Right lobe of liver (tissue), 6 donors: Measurements from ENCODE around the gene YDJC. TPM values are rescaled to one million over a fixed set of nuclear protein-coding genes. Genes with fewer than 3 reads are reported as not detected.

Source experiments
- ATAC-seq, 4 donors: fragments of 200-7000 bp; cut with Tn5 transposase; one replicate each; pipeline ENCODE4 v1.9.1; 2020; ENCODE audit warnings: mild to moderate bottlenecking in 4 of 4, moderate library complexity in 4 of 4
- DNase-seq, 3 donors: peaks; one replicate each; pipeline ENCODE4 v3.0.0-alpha.2; 2020
- H3K27ac ChIP-seq, 3 donors: fragments of 200-600 bp; one replicate each; pipeline ENCODE4 v1.8.0; 2022
- H3K27me3 ChIP-seq, 2 donors: fragments of 200-600 bp; one replicate each; pipeline ENCODE4 v1.8.0; 2022
- H3K36me3 ChIP-seq, 4 donors: fragments of 200-600 bp; sonication (generic) in 1 of 4; one replicate each; pipeline versions ENCODE4 v1.5.1 to v1.8.0; 2017 to 2022; ENCODE audit warnings: control low read depth in 1 of 4
- H3K4me1 ChIP-seq, 4 donors: fragments of 200-600 bp; sonication (generic) in 1 of 4; one replicate each; pipeline versions ENCODE4 v1.5.1 to v1.8.0; 2017 to 2022; ENCODE audit warnings: control low read depth in 1 of 4
- H3K4me3 ChIP-seq, 3 donors: fragments of 200-600 bp; one replicate each; pipeline ENCODE4 v1.8.0; 2022
- H3K9me3 ChIP-seq, 4 donors: fragments of 200-600 bp; sonication (generic) in 1 of 4; one replicate each; pipeline versions ENCODE4 v1.5.1 to v1.8.0; 2017 to 2022; ENCODE audit warnings: control low read depth in 1 of 4
- POLR2A ChIP-seq: fragments of 450-650 bp; IDR thresholded peaks from one replicate; pipeline ENCODE4 v1.6.1; 2017; ENCODE audit warnings: antibody characterized with exemption, mild to moderate bottlenecking
- WGBS: methylation state at CpG from one replicate; pipeline ENCODE4 v1.1.6; 2018; ENCODE audit warnings: low coverage, low lambda C conversion rate; ENCODE audit not compliant: insufficient coverage; ENCODE audit errors: missing lambda C conversion rate; 5-methylcytosine and 5-hydroxymethylcytosine counted together
- intact Hi-C, 2 donors: fragments of 100-400 bp; cut with DNase I; formaldehyde crosslinking; loops; one replicate each; pipeline versions ENCODE4 v1.11.2 to v1.14.1; 2022
- total RNA-seq, 6 experiments: library from RNA; depleted of rRNA in 2 of 6; stranded (reverse); fragments of >200 nt in 2 of 6; fragmentation: NEBNext Ultra II Directional in 3 of 6; extraction: Animal tissue kit (Norgen Biotek cat#: 25700) in 3 of 6; gene quantifications; one replicate each; pipeline versions ENCODE4 v1.1.0 to v1.2.4, GENCODE V29; 2016 to 2023
- TF ChIP-seq, protein P1 (sequence below), 4 donors: fragments of 200-600 bp in 3 of 4; fragments of 450-650 bp in 1 of 4; IDR thresholded peaks; one replicate each; pipeline versions ENCODE4 v1.5.1 to v1.8.0; 2016 to 2022; ENCODE audit warnings: antibody characterized with exemption in 4 of 4, mild to moderate bottlenecking in 2 of 4
- donor health status: DM: no; HTN: yes; CAD: no.
- donor health status: DM: no; HTN: no; CAD: no.
- donor health status: DM: no; HTN: no; CAD: no.
- donor health status: DM: no; HTN: yes; CAD: no.
- donor health status: DM: no; HTN: yes; CAD: no.

Gene YDJC
- total RNA-seq, 6 experiments from 2014 or later = 7.1 to 29.0 (median 7.8) TPM

GRCh38 chr22:21624880-21625791 is 4.7 kb downstream of the YDJC start:
- TF ChIP-seq POLR2A = no peak
- TF ChIP-seq, protein P1, sequence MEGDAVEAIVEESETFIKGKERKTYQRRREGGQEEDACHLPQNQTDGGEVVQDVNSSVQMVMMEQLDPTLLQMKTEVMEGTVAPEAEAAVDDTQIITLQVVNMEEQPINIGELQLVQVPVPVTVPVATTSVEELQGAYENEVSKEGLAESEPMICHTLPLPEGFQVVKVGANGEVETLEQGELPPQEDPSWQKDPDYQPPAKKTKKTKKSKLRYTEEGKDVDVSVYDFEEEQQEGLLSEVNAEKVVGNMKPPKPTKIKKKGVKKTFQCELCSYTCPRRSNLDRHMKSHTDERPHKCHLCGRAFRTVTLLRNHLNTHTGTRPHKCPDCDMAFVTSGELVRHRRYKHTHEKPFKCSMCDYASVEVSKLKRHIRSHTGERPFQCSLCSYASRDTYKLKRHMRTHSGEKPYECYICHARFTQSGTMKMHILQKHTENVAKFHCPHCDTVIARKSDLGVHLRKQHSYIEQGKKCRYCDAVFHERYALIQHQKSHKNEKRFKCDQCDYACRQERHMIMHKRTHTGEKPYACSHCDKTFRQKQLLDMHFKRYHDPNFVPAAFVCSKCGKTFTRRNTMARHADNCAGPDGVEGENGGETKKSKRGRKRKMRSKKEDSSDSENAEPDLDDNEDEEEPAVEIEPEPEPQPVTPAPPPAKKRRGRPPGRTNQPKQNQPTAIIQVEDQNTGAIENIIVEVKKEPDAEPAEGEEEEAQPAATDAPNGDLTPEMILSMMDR (IDR thresholded peaks at IDR 0.05) = no peak
- no peak overlapping the region for H3K27ac ChIP-seq
- peaks cover 0 to 7% (median 0%) of the 10 kb centered on the region in 4 donors for H3K36me3 ChIP-seq
- no peak overlapping the region for H3K4me3 ChIP-seq
- DNase-seq = no peak
- intact Hi-C loops = loop anchor here in 1 of 2 donors (5.0 kb wide), 1 partner anchor 43 kb away; no protein-coding TSS in a partner anchor
- no peaks in the 10 kb centered on the region for H3K27me3 ChIP-seq
- peaks cover 0 to 23% (median 3%) of the 10 kb centered on the region in 4 donors for H3K4me1 ChIP-seq
- no peaks in the 10 kb centered on the region for H3K9me3 ChIP-seq
- ATAC-seq = no peak
- WGBS = 82% methylated on average over 10 of the region's 12 CpGs

- no peak for TF ChIP-seq POLR2A
- TF ChIP-seq, protein P1 (IDR thresholded peaks at IDR 0.05) = peak in 2 of 4 donors; percentile 18 to 33
- intact Hi-C loops = no loop called here
- Histone ChIP-seq H3K4me3 (no peak overlapping the region), H3K4me1 (peaks cover 0 to 23% (median 2%) of the 10 kb centered on the region in 4 donors), H3K27ac (no peak overlapping the region), H3K36me3 (peaks cover 0 to 7% (median 0%) of the 10 kb centered on the region in 4 donors), H3K27me3 (no peaks in the 10 kb centered on the region), H3K9me3 (no peaks in the 10 kb centered on the region)
- WGBS = 63% methylated on average over 6 of the region's 8 CpGs
- peak; percentile 14 to 59 (median 28) for ATAC-seq
- DNase-seq = peak in 1 of 3 donors; percentile 74
Observed at GRCh38 chr22:21624120-21624879, 5.5 kb downstream of the YDJC start.

DNA sequence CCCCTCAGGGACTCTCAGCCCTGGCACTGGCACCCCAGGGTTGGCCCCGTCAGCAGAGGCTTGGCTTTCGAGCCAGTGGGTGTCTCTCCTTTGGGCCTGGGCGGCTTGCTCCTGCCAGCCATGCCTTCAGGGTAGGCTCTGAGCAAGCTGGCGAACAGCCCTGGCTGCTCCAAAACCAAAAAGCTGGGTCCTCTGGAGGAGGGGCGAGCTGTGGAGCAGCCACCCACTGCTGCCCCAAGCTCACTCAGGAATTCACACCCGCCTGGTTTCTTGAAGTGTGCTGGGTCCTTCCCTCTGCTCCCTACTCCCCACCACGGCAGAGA is 6.2 kb downstream of the YDJC start:
- no peaks in the 10 kb centered on the region for H3K9me3 ChIP-seq
- no peaks in the 10 kb centered on the region for H3K27me3 ChIP-seq
- H3K4me1 ChIP-seq = peaks cover 0 to 19% (median 0%) of the 10 kb centered on the region in 4 donors
- no peak for ATAC-seq
- H3K4me3 ChIP-seq = no peak overlapping the region
- WGBS = no CpG with 5 or more reads among the region's 7 CpGs
- H3K36me3 ChIP-seq = peaks cover 0 to 7% (median 0%) of the 10 kb centered on the region in 4 donors
- TF ChIP-seq POLR2A = no peak
- TF ChIP-seq, protein P1 (IDR thresholded peaks at IDR 0.05) = no peak
- no peak for DNase-seq
- H3K27ac ChIP-seq = no peak overlapping the region
- intact Hi-C loops = no loop called here

- no peak overlapping the region for H3K27ac ChIP-seq
- DNase-seq (no peak), ATAC-seq (no peak)
- peaks cover 0 to 7% (median 0%) of the 10 kb centered on the region in 4 donors for H3K36me3 ChIP-seq
- no peaks in the 10 kb centered on the region for H3K9me3 ChIP-seq
- no peak overlapping the region for H3K4me3 ChIP-seq
- intact Hi-C loops = no loop called here
- no peak for TF ChIP-seq POLR2A
- TF ChIP-seq, protein P1 (IDR thresholded peaks at IDR 0.05) = no peak
- H3K4me1 ChIP-seq = peaks cover 0 to 19% (median 0%) of the 10 kb centered on the region in 4 donors
- no peaks in the 10 kb centered on the region for H3K27me3 ChIP-seq
- WGBS = 80% methylated on average over 11 of the region's 23 CpGs
Observed at GRCh38 chr22:21622919-21623647, 6.7 kb downstream of the YDJC start.
